Thoracic aorta (tissue), 2 donors: ENCODE measurements around the gene DES. TPM values are rescaled to one million over a fixed set of nuclear protein-coding genes. Genes with fewer than 3 reads are reported as not detected.
"Not testable (repeated sequence)": the region's sequence is repeated elsewhere in the genome, so short reads cannot be mapped to it uniquely, and the experiment has no call there.

ENCODE experiments used
- ATAC-seq: fragments of 150-250 bp; one replicate; pipeline ENCODE4 v1.8.0; 2017; ENCODE audit warnings: low read depth; ENCODE audit not compliant: insufficient number of reproducible peaks, low FRiP score
- DNase-seq: peaks from one replicate; pipeline ENCODE4 v3.0.0-alpha.2; 2020; ENCODE audit warnings: low spot score
- H3K27ac ChIP-seq, 2 donors: fragments of 200-600 bp; sonication (generic); 1 replicate in 1 of 2; 2 replicates in 1 of 2; pipeline ENCODE4 v1.5.1; 2016; ENCODE audit warnings: mild to moderate bottlenecking in 2 of 2, moderate library complexity in 2 of 2
- H3K27me3 ChIP-seq: fragments of 200-600 bp; sonication (generic); replicated peaks from 2 replicates; pipeline ENCODE4 v1.6.0; 2016; ENCODE audit warnings: mild to moderate bottlenecking; ENCODE audit not compliant: insufficient read depth
- H3K36me3 ChIP-seq: fragments of 200-600 bp; sonication (generic); one replicate; pipeline ENCODE4 v1.5.1; 2016
- H3K4me1 ChIP-seq, 2 donors: fragments of 200-600 bp; sonication (generic); 1 replicate in 1 of 2; 2 replicates in 1 of 2; pipeline versions ENCODE4 v1.5.1 to v1.6.0; 2016; ENCODE audit warnings: low read depth in 2 of 2, mild to moderate bottlenecking in 1 of 2; ENCODE audit not compliant: control insufficient read depth in 1 of 2
- H3K4me3 ChIP-seq: fragments of 200-600 bp; sonication (generic); 2 replicates; pipeline ENCODE4 v1.5.1; 2016; ENCODE audit warnings: mild to moderate bottlenecking
- H3K9me3 ChIP-seq: fragments of 200-600 bp; sonication (generic); 2 replicates; pipeline ENCODE4 v1.5.1; 2016
- CTCF ChIP-seq: fragments of 200-600 bp; sonication (generic); IDR thresholded peaks from one replicate; pipeline ENCODE4 v1.5.1; 2019; ENCODE audit warnings: antibody characterized with exemption
- total RNA-seq, 2 donors: library from RNA; depleted of rRNA; stranded (reverse); fragments of >200 nt; gene quantifications; one replicate each; pipeline versions ENCODE4 v1.1.0 to v1.2.3, GENCODE V29; 2016

DES gene
- total RNA-seq, 2 donors from 2014 or later, result 146 to 302 TPM

GRCh38 chr2:219387306-219388120, 30.7 kb upstream of the DES start, which contains the start of gene DNPEP:
TSS of gene DNPEP (minus strand) at chr2:219387912. CDS start at chr2:219387794, 118 bp downstream.
- DNase-seq, result peak; percentile 66
- peak; percentile 68 for ATAC-seq
- Histone ChIP-seq H3K27ac (peak within 1 kb of the TSS; percentile 75 to 84), H3K27me3 (no peaks in the 10 kb centered on the region), H3K4me3 (peak within 1 kb of the TSS; percentile 81), H3K4me1 (peaks cover 7 to 9% of the 10 kb centered on the region in 2 donors), H3K36me3 (peaks cover 25% of the 10 kb centered on the region), H3K9me3 (no peaks in the 10 kb centered on the region)
- TF ChIP-seq CTCF, result no peak

GRCh38 chr2:219388121-219388906, 29.9 kb upstream of the DES start:
- peak; percentile 73 for TF ChIP-seq CTCF
- peak overlapping the region; percentile 63 for H3K4me3 ChIP-seq

GRCh38 chr2:219388907-219389156, 29.3 kb upstream of the DES start:
- H3K27ac ChIP-seq, result peak overlapping the region; percentile 51 to 62
- H3K4me3 ChIP-seq, result peak overlapping the region; percentile 63
- H3K9me3 ChIP-seq, result no peaks in the 10 kb centered on the region
- no peak for TF ChIP-seq CTCF
- DNase-seq, result no peak
- ATAC-seq, result no peak
- no peaks in the 10 kb centered on the region for H3K27me3 ChIP-seq
- peaks cover 11% of the 10 kb centered on the region for H3K36me3 ChIP-seq
- peaks cover 7 to 9% of the 10 kb centered on the region in 2 donors for H3K4me1 ChIP-seq

More at GRCh38 chr2:219388121-219388906, 29.9 kb upstream of the DES start:
- Histone ChIP-seq H3K4me1 (peaks cover 7 to 9% of the 10 kb centered on the region in 2 donors), H3K27ac (peak overlapping the region; percentile 51 to 62), H3K36me3 (peaks cover 17% of the 10 kb centered on the region), H3K9me3 (no peaks in the 10 kb centered on the region), H3K27me3 (no peaks in the 10 kb centered on the region)
- ATAC-seq (peak; percentile 83), DNase-seq (peak; percentile 97)

GRCh38 chr2:219392754-219393153, 25.4 kb upstream of the DES start:
- no peaks in the 10 kb centered on the region for H3K9me3 ChIP-seq
- H3K4me3 ChIP-seq, result no peak overlapping the region
- no peaks in the 10 kb centered on the region for H3K4me1 ChIP-seq
- no peak for DNase-seq
- H3K27ac ChIP-seq, result no peak overlapping the region
- ATAC-seq, result no peak
- H3K36me3 ChIP-seq, result no peaks in the 10 kb centered on the region
- no peak for TF ChIP-seq CTCF
- H3K27me3 ChIP-seq, result no peaks in the 10 kb centered on the region

- not testable (repeated sequence) for ATAC-seq, H3K36me3 ChIP-seq, H3K27me3 ChIP-seq, H3K4me1 ChIP-seq, H3K27ac ChIP-seq, H3K4me3 ChIP-seq, DNase-seq, H3K9me3 ChIP-seq
These were observed 23.1 kb upstream of the DES start for GRCh38 chr2:219395056-219395455.
